CD14-positive monocyte (primary cell): ENCODE results near the gene HOATZ. TPM values are rescaled to one million over a fixed set of nuclear protein-coding genes. Genes with fewer than 3 reads are reported as not detected.

Experiments used
- DNase-seq, 3 donors: peaks; one replicate each; pipeline ENCODE4 v3.0.0-alpha.2; 2011 to 2022
- H2AFZ ChIP-seq: 2 replicates; pipeline ENCODE4 v1.6.0; 2012; ENCODE audit warnings: mild to moderate bottlenecking, low read depth, low read length, inconsistent platforms; ENCODE audit not compliant: insufficient read depth, poor library complexity, severe bottlenecking
- H3K27ac ChIP-seq, 2 donors: 1 replicate in 1 of 2; 2 replicates in 1 of 2; pipeline ENCODE4 v1.5.1; 2012 to 2013; ENCODE audit warnings: low read length in 2 of 2, control low read depth in 1 of 2, inconsistent platforms in 1 of 2, low read depth in 1 of 2, mild to moderate bottlenecking in 1 of 2
- H3K27me3 ChIP-seq, 2 donors: one replicate each; pipeline versions ENCODE4 v1.6.0 to v1.6.1; 2011 to 2013; ENCODE audit warnings: low read length in 2 of 2; ENCODE audit not compliant: control insufficient read depth in 2 of 2, insufficient read depth in 2 of 2
- H3K36me3 ChIP-seq, 2 donors: replicated peaks in 1 of 2; 1 replicate in 1 of 2; 2 replicates in 1 of 2; pipeline versions ENCODE4 v1.5.1 to v1.6.1; 2012 to 2013; ENCODE audit warnings: low read length in 2 of 2, control low read depth in 1 of 2, inconsistent platforms in 1 of 2, mild to moderate bottlenecking in 1 of 2; ENCODE audit not compliant: insufficient read depth in 2 of 2, control insufficient read depth in 1 of 2
- H3K4me1 ChIP-seq, 2 donors: 1 replicate in 1 of 2; 2 replicates in 1 of 2; pipeline versions ENCODE4 v1.5.1 to v1.6.1; 2012 to 2013; ENCODE audit warnings: low read length in 2 of 2, control low read depth in 1 of 2, inconsistent platforms in 1 of 2, mild to moderate bottlenecking in 1 of 2, moderate library complexity in 1 of 2; ENCODE audit not compliant: insufficient read depth in 2 of 2, control insufficient read depth in 1 of 2
- H3K4me2 ChIP-seq: replicated peaks from 2 replicates; pipeline ENCODE3; 2012; ENCODE audit warnings: low read length, moderate library complexity, mild to moderate bottlenecking; ENCODE audit not compliant: poor library complexity, severe bottlenecking; ENCODE audit errors: extremely low read depth
- H3K4me3 ChIP-seq, 3 experiments: fragments of 200-600 bp in 1 of 3; sonication (generic) in 1 of 3; replicated peaks in 1 of 3; 1 replicate in 2 of 3; 2 replicates in 1 of 3; pipeline ENCODE4 v1.5.1; 2011 to 2013; ENCODE audit warnings: low read length in 3 of 3, mild to moderate bottlenecking in 3 of 3, control low read depth in 2 of 3, low read depth in 2 of 3, inconsistent platforms in 1 of 3, moderate library complexity in 1 of 3
- H3K79me2 ChIP-seq: 2 replicates; pipeline ENCODE4 v1.6.0; 2012; ENCODE audit warnings: mild to moderate bottlenecking, control low read depth, inconsistent platforms, low read length, moderate library complexity; ENCODE audit not compliant: insufficient read depth
- H3K9ac ChIP-seq: 2 replicates; pipeline ENCODE4 v1.6.0; 2017; ENCODE audit warnings: low read length, mild to moderate bottlenecking; ENCODE audit not compliant: insufficient read depth, poor library complexity, severe bottlenecking
- H3K9me3 ChIP-seq, 2 donors: replicated peaks in 1 of 2; 1 replicate in 1 of 2; 2 replicates in 1 of 2; pipeline versions ENCODE4 v1.5.1 to v1.6.1; 2012 to 2013; ENCODE audit warnings: low read length in 2 of 2, control low read depth in 1 of 2; ENCODE audit not compliant: control insufficient read depth in 1 of 2, insufficient read depth in 1 of 2
- H4K20me1 ChIP-seq: 2 replicates; pipeline ENCODE4 v1.6.0; 2012; ENCODE audit warnings: mild to moderate bottlenecking, low read length, control low read depth, moderate library complexity; ENCODE audit not compliant: insufficient read depth
- H3K27ac Mint-ChIP-seq, 7 donors: one replicate each; pipeline ENCODE4 v1.8.0; 2020; ENCODE audit warnings: mild to moderate bottlenecking in 7 of 7, mixed read lengths in 7 of 7, moderate library complexity in 6 of 7, inconsistent platforms in 2 of 7
- H3K27me3 Mint-ChIP-seq, 3 donors: one replicate each; pipeline ENCODE4 v1.8.0; 2021 to 2022; ENCODE audit warnings: low read depth in 3 of 3, mild to moderate bottlenecking in 3 of 3, mixed read lengths in 3 of 3, moderate library complexity in 3 of 3, inconsistent platforms in 1 of 3
- H3K36me3 Mint-ChIP-seq, 2 donors: one replicate each; pipeline ENCODE4 v1.8.0; 2020; ENCODE audit warnings: mixed read lengths in 2 of 2, inconsistent platforms in 1 of 2, mild to moderate bottlenecking in 1 of 2
- H3K4me1 Mint-ChIP-seq: one replicate; pipeline ENCODE4 v1.8.0; 2020; ENCODE audit warnings: mild to moderate bottlenecking, mixed read lengths
- H3K4me3 Mint-ChIP-seq, 2 donors: one replicate each; pipeline ENCODE4 v1.8.0; 2020; ENCODE audit warnings: mild to moderate bottlenecking in 2 of 2, mixed read lengths in 2 of 2, moderate library complexity in 1 of 2
- H3K9me3 Mint-ChIP-seq, 7 donors: one replicate each; pipeline ENCODE4 v1.8.0; 2020 to 2022; ENCODE audit warnings: mixed read lengths in 7 of 7, mild to moderate bottlenecking in 6 of 7, moderate library complexity in 6 of 7, inconsistent platforms in 2 of 7
- CTCF ChIP-seq: fragments of 200-600 bp; IDR thresholded peaks from one replicate; pipeline ENCODE4 v1.8.0; 2022; ENCODE audit warnings: antibody characterized with exemption, mild to moderate bottlenecking
- WGBS: methylation state at CpG from one replicate; pipeline ENCODE4 v1.1.5; 2013; ENCODE audit warnings: missing lambda C conversion rate; ENCODE audit not compliant: insufficient coverage; 5-methylcytosine and 5-hydroxymethylcytosine counted together
- intact Hi-C, 2 donors: fragments of 100-400 bp; cut with micrococcal nuclease; formaldehyde crosslinking; loops; one replicate each; pipeline versions ENCODE4 v1.15.0 to v1.15.1; 2023
- polyA plus RNA-seq, 3 donors: library from polyadenylated mRNA; depleted of rRNA in 1 of 3; unstranded in 2 of 3; stranded (reverse) in 1 of 3; fragments of 300-500 nt in 2 of 3; fragments of >200 nt in 1 of 3; fragmentation: Illumina TruSeq in 2 of 3; gene quantifications; 1 replicate in 2 of 3; 2 replicates in 1 of 3; pipeline ENCODE4 v1.2.3, GENCODE V29; 2012 to 2021

The HOATZ gene
- polyA plus RNA-seq, 3 donors = not detected

DNA sequence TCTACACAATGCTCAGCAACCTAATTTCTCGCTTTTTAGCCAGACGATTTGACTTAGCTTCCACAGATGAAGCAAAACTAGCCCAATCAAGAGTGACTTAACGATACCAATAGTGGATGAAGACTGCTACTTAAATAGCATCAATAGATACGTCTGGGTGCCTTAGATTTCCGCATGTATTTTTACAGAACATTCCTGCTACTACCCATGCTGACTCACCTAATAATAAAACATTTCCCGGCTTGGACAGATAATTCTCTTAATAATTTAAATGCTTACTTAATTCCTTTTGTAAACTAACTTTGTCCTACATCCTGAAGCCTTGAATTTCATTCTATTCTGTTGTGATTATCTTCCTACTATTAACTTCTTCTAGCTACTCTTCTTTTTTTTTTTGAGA lies 20.7 kb downstream of the HOATZ start:
- Histone ChIP-seq H3K79me2 (no peaks in the 10 kb centered on the region), H3K4me2 (no peak overlapping the region), H2AFZ (no peak overlapping the region), H3K9me3 (peaks cover 0 to 5% of the 10 kb centered on the region in 2 donors), H3K4me1 (peaks cover 12 to 22% of the 10 kb centered on the region in 2 donors), H3K36me3 (no peaks in the 10 kb centered on the region), H3K27me3 (peaks cover 15 to 18% of the 10 kb centered on the region in 2 donors), H3K4me3 (no peak overlapping the region), H3K9ac (no peak overlapping the region), H3K27ac (no peak overlapping the region), H4K20me1 (no peaks in the 10 kb centered on the region)
- DNase-seq = no peak
- WGBS = 96% methylated on average over 5 of the region's 6 CpGs
- peaks cover 13 to 24% (median 15%) of the 10 kb centered on the region in 3 donors for H3K27me3 Mint-ChIP-seq
- H3K27ac Mint-ChIP-seq = no peak overlapping the region
- H3K4me1 Mint-ChIP-seq = peaks cover 22% of the 10 kb centered on the region
- H3K9me3 Mint-ChIP-seq = peaks cover 0 to 1% (median 0%) of the 10 kb centered on the region in 7 donors
- H3K36me3 Mint-ChIP-seq = peaks cover 0 to 2% of the 10 kb centered on the region in 2 donors
- H3K4me3 Mint-ChIP-seq = no peak overlapping the region
- intact Hi-C loops = no loop called here
- no peak for TF ChIP-seq CTCF

GRCh38 chr11:111537336-111537860 lies 22.8 kb downstream of the HOATZ start:
- H3K36me3 ChIP-seq = no peaks in the 10 kb centered on the region
- DNase-seq = no peak
- peaks cover 0 to 8% of the 10 kb centered on the region in 2 donors for H3K9me3 ChIP-seq
- H3K27me3 ChIP-seq = peaks cover 23 to 37% of the 10 kb centered on the region in 2 donors
- H3K4me2 ChIP-seq = no peak overlapping the region
- Mint-ChIP-seq H3K4me3 (peak overlapping the region in 1 of 2 donors; percentile 4), H3K9me3 (peaks cover 0 to 9% (median 0%) of the 10 kb centered on the region in 7 donors), H3K27me3 (peaks cover 30 to 43% (median 31%) of the 10 kb centered on the region in 3 donors), H3K27ac (peak overlapping the region in 1 of 7 donors; percentile 27), H3K4me1 (peaks cover 27% of the 10 kb centered on the region), H3K36me3 (peaks cover 3 to 6% of the 10 kb centered on the region in 2 donors)
- WGBS = no CpG with 5 or more reads among the region's 3 CpGs
- no peaks in the 10 kb centered on the region for H4K20me1 ChIP-seq
- no peak overlapping the region for H3K4me3 ChIP-seq
- intact Hi-C loops = no loop called here
- H3K9ac ChIP-seq = no peak overlapping the region
- H2AFZ ChIP-seq = no peak overlapping the region
- H3K27ac ChIP-seq = no peak overlapping the region
- peaks cover 20 to 28% of the 10 kb centered on the region in 2 donors for H3K4me1 ChIP-seq
- H3K79me2 ChIP-seq = no peaks in the 10 kb centered on the region
- no peak for TF ChIP-seq CTCF
